Glutamatergic neuron (in vitro differentiated cells): ENCODE data around the gene CYP2D6. TPM values are rescaled to one million over a fixed set of nuclear protein-coding genes. Genes with fewer than 3 reads are reported as not detected.
"Not testable (repeated sequence)": the region's sequence is repeated elsewhere in the genome, so short reads cannot be mapped to it uniquely, and the experiment has no call there.

Source experiments
- DNase-seq: peaks from one replicate; pipeline ENCODE4 v3.0.0; 2022
- H3K27ac Mint-ChIP-seq: one replicate; pipeline ENCODE4 v1.8.0; 2020; ENCODE audit warnings: mild to moderate bottlenecking, mixed read lengths, inconsistent platforms; ENCODE audit not compliant: unreplicated experiment
- H3K27me3 Mint-ChIP-seq: one replicate; pipeline ENCODE4 v1.8.0; 2020; ENCODE audit warnings: mild to moderate bottlenecking, moderate library complexity, mixed read lengths, inconsistent platforms; ENCODE audit not compliant: unreplicated experiment
- H3K36me3 Mint-ChIP-seq: one replicate; pipeline ENCODE4 v1.8.0; 2020; ENCODE audit warnings: mild to moderate bottlenecking, mixed read lengths, inconsistent platforms; ENCODE audit not compliant: unreplicated experiment
- H3K4me1 Mint-ChIP-seq: one replicate; pipeline ENCODE4 v1.8.0; 2020; ENCODE audit warnings: mild to moderate bottlenecking, low read depth, mixed read lengths, inconsistent platforms; ENCODE audit not compliant: unreplicated experiment
- H3K4me3 Mint-ChIP-seq: one replicate; pipeline ENCODE4 v1.8.0; 2020; ENCODE audit warnings: mild to moderate bottlenecking, mixed read lengths, inconsistent platforms; ENCODE audit not compliant: unreplicated experiment
- H3K9me3 Mint-ChIP-seq: one replicate; pipeline ENCODE4 v1.8.0; 2020; ENCODE audit warnings: mild to moderate bottlenecking, moderate library complexity, mixed read lengths, inconsistent platforms; ENCODE audit not compliant: unreplicated experiment
- CTCF ChIP-seq: fragments of 200-600 bp; sonication (generic); IDR thresholded peaks from one replicate; pipeline ENCODE4 v1.5.0; 2021; ENCODE audit not compliant: partially characterized antibody, unreplicated experiment
- long read RNA-seq: library from polyadenylated mRNA; unstranded; transcript quantifications from one replicate; pipeline ENCODE4 v2.0.0, GENCODE V29; 2020; ENCODE audit not compliant: unreplicated experiment
- total RNA-seq: library from RNA; stranded (reverse); fragmentation: NEBNext Ultra II Directional; extraction: Animal tissue kit (Norgen Biotek cat#: 25700); gene quantifications from one replicate; pipeline ENCODE4 v1.2.1, GENCODE V29; 2021; ENCODE audit not compliant: unreplicated experiment

Gene CYP2D6
- 15.9 TPM for total RNA-seq
- long read RNA-seq, partial matches to known transcripts, result 0 of 1 reads
- long read RNA-seq, other reads (novel, unspliced or antisense), result 1 of 1 reads

GRCh38 chr22:42130639-42131431 lies at the start of gene CYP2D6:
Gene CYP2D6 (minus strand): TSS chr22:42130810. CDS start chr22:42130791, 19 bp downstream.
- DNase-seq, H3K4me3 Mint-ChIP-seq, H3K27me3 Mint-ChIP-seq, H3K4me1 Mint-ChIP-seq, H3K27ac Mint-ChIP-seq: not testable (repeated sequence)
- Mint-ChIP-seq H3K9me3 (peaks cover 22% of the 10 kb centered on the region), H3K36me3 (peaks cover 16% of the 10 kb centered on the region)

- Mint-ChIP-seq H3K36me3 (no peaks in the 10 kb centered on the region), H3K9me3 (peaks cover 12% of the 10 kb centered on the region), H3K4me1 (peaks cover 48% of the 10 kb centered on the region), H3K27ac (peak overlapping the region; percentile 64), H3K4me3 (no peak overlapping the region), H3K27me3 (no peaks in the 10 kb centered on the region)
- no peak for DNase-seq
- no peak for TF ChIP-seq CTCF
Measured at GRCh38 chr22:42179616-42180015, 49.0 kb upstream of the CYP2D6 start.

GRCh38 chr22:42178910-42179519 lies 48.4 kb upstream of the CYP2D6 start:
- no peaks in the 10 kb centered on the region for H3K27me3 Mint-ChIP-seq
- DNase-seq, result no peak
- TF ChIP-seq CTCF, result no peak
- peak overlapping the region; percentile 15 for H3K4me3 Mint-ChIP-seq
- H3K9me3 Mint-ChIP-seq, result peaks cover 12% of the 10 kb centered on the region
- H3K36me3 Mint-ChIP-seq, result no peaks in the 10 kb centered on the region
- peaks cover 43% of the 10 kb centered on the region for H3K4me1 Mint-ChIP-seq
- peak overlapping the region; percentile 57 for H3K27ac Mint-ChIP-seq

- Mint-ChIP-seq H3K27ac (no peak overlapping the region), H3K27me3 (no peaks in the 10 kb centered on the region), H3K36me3 (no peaks in the 10 kb centered on the region), H3K4me1 (peaks cover 43% of the 10 kb centered on the region), H3K4me3 (no peak overlapping the region), H3K9me3 (peaks cover 7% of the 10 kb centered on the region)
- TF ChIP-seq CTCF, result no peak
- no peak for DNase-seq
Measured at GRCh38 chr22:42177891-42178336, 47.3 kb upstream of the CYP2D6 start.

- Mint-ChIP-seq H3K4me1 (peaks cover 51% of the 10 kb centered on the region), H3K36me3 (no peaks in the 10 kb centered on the region), H3K9me3 (peaks cover 5% of the 10 kb centered on the region), H3K27me3 (no peaks in the 10 kb centered on the region), H3K27ac (no peak overlapping the region), H3K4me3 (no peak overlapping the region)
- DNase-seq, result no peak
- TF ChIP-seq CTCF, result no peak
Measured at GRCh38 chr22:42176255-42176915, 45.8 kb upstream of the CYP2D6 start.
